Measurements from ENCODE around the gene EFTUD2. TPM values are rescaled to one million over a fixed set of nuclear protein-coding genes. Genes with fewer than 3 reads are reported as not detected.
A peak's percentile ranks its signal among the peaks of the same experiment; 100 is the strongest.

EFTUD2 gene
- total RNA-seq, 1 experiment from 2014 or later, result 162 TPM

GRCh38 chr17:44871556-44871955, 27.7 kb downstream of the EFTUD2 start:
- POLR2A ChIA-PET, result no interaction called here
- Mint-ChIP-seq H3K4me3 (no peak overlapping the region), H3K9me3 (no peaks in the 10 kb centered on the region), H3K27ac (no peak overlapping the region; the same call in 1 of the 2 replicates), H3K27me3 (ENCODE audit: low read depth) (no peaks in the 10 kb centered on the region), H3K4me1 (no peaks in the 10 kb centered on the region), H3K36me3 (peaks cover 65% of the 10 kb centered on the region)
- ATAC-seq (no peak), DNase-seq (ENCODE audit: low spot score) (no peak)
- CTCF ChIA-PET, result no interaction called here
- TF ChIP-seq NR1H2 (CRISPR knock-in tag; IDR thresholded peaks at IDR 0.05) (no peak), ZNF416 (CRISPR knock-in tag; IDR thresholded peaks at IDR 0.05) (no peak), E2F1 (CRISPR knock-in tag; IDR thresholded peaks at IDR 0.05) (no peak), SOX15 (CRISPR knock-in tag; IDR thresholded peaks at IDR 0.05) (no peak), JUN (CRISPR knock-in tag; IDR thresholded peaks at IDR 0.05) (no peak)

GRCh38 chr17:44867841-44868240, 31.4 kb downstream of the EFTUD2 start:
- ChIA-PET CTCF (interaction anchor here (0.7 to 8.0 kb wide), 4 partner anchors 11 to 388 kb away, joined by 3 to 103 read pairs (median 4); no protein-coding TSS in a partner anchor), POLR2A (interaction anchor here (0.8 kb wide), 1 partner anchor 101 kb away, joined by 9 read pairs; no protein-coding TSS in a partner anchor)
- H3K4me1 Mint-ChIP-seq, result no peaks in the 10 kb centered on the region
- no peak for ATAC-seq
- H3K36me3 Mint-ChIP-seq, result peaks cover 68% of the 10 kb centered on the region
- H3K27me3 Mint-ChIP-seq (ENCODE audit: low read depth), result no peaks in the 10 kb centered on the region
- DNase-seq (ENCODE audit: low spot score), result no peak
- no peak overlapping the region for H3K4me3 Mint-ChIP-seq
- no peak overlapping the region for H3K27ac Mint-ChIP-seq
- no peaks in the 10 kb centered on the region for H3K9me3 Mint-ChIP-seq
- TF ChIP-seq ZNF219 (CRISPR knock-in tag; IDR thresholded peaks at IDR 0.05; ENCODE audit: borderline replicate concordance) (no peak), NFYB (CRISPR knock-in tag; conservative IDR thresholded peaks at IDR 0.05; ENCODE audit: low read depth) (no peak), ZBTB21 (CRISPR knock-in tag; IDR thresholded peaks at IDR 0.05; ENCODE audit: borderline replicate concordance) (no peak)

- ATAC-seq, result no peak
- H3K4me1 Mint-ChIP-seq, result no peaks in the 10 kb centered on the region
Observed at GRCh38 chr17:44865931-44866330, 33.3 kb downstream of the EFTUD2 start.

GRCh38 chr17:44865231-44865660, 34.0 kb downstream of the EFTUD2 start:
- ChIA-PET CTCF (interaction anchor here (0.6 to 8.0 kb wide), 7 partner anchors 14 to 284 kb away, joined by 3 to 103 read pairs (median 3); no protein-coding TSS in a partner anchor), POLR2A (no interaction called here)
- TF ChIP-seq CTCF (IDR thresholded peaks at IDR 0.05) (peak; percentile 88), GTF2I (CRISPR knock-in tag; conservative IDR thresholded peaks at IDR 0.05) (no peak)
- ATAC-seq (peak; percentile 87), DNase-seq (ENCODE audit: low spot score) (peak; percentile 70)
- no peak overlapping the region for H3K4me3 Mint-ChIP-seq
- peaks cover 64% of the 10 kb centered on the region for H3K36me3 Mint-ChIP-seq
- H3K27me3 Mint-ChIP-seq (ENCODE audit: low read depth), result no peaks in the 10 kb centered on the region
- no peak overlapping the region for H3K27ac Mint-ChIP-seq
- H3K4me1 Mint-ChIP-seq, result no peaks in the 10 kb centered on the region
- no peaks in the 10 kb centered on the region for H3K9me3 Mint-ChIP-seq

More at GRCh38 chr17:44865931-44866330, 33.3 kb downstream of the EFTUD2 start:
- H3K27ac Mint-ChIP-seq, result no peak overlapping the region
- ChIA-PET CTCF (interaction anchor here (0.8 to 8.0 kb wide), 4 partner anchors 11 to 100 kb away, joined by 3 to 103 read pairs (median 4); no protein-coding TSS in a partner anchor), POLR2A (no interaction called here)
- no peaks in the 10 kb centered on the region for H3K27me3 Mint-ChIP-seq (ENCODE audit: low read depth)
- H3K4me3 Mint-ChIP-seq, result no peak overlapping the region
- H3K9me3 Mint-ChIP-seq, result no peaks in the 10 kb centered on the region
- no peak for DNase-seq (ENCODE audit: low spot score)
- no peak for TF ChIP-seq IRF2 (CRISPR knock-in tag; IDR thresholded peaks at IDR 0.05; ENCODE audit: borderline replicate concordance, low read depth)
- TF ChIP-seq TEAD4 (CRISPR knock-in tag; IDR thresholded peaks at IDR 0.05), result no peak
- no peak for TF ChIP-seq CREB1 (CRISPR knock-in tag; IDR thresholded peaks at IDR 0.05)
- TF ChIP-seq MXD4 (CRISPR knock-in tag; IDR thresholded peaks at IDR 0.05; ENCODE audit: borderline replicate concordance), result no peak
- TF ChIP-seq NR3C1 (CRISPR knock-in tag; conservative IDR thresholded peaks at IDR 0.05; ENCODE audit: low read depth), result no peak
- peaks cover 62% of the 10 kb centered on the region for H3K36me3 Mint-ChIP-seq

GRCh38 chr17:44864831-44865230, 34.4 kb downstream of the EFTUD2 start:
- no peak for TF ChIP-seq JUN (CRISPR knock-in tag; IDR thresholded peaks at IDR 0.05)
- TF ChIP-seq ATF2 (CRISPR knock-in tag; IDR thresholded peaks at IDR 0.05; ENCODE audit: borderline replicate concordance, low read depth), result no peak
- no peak for TF ChIP-seq GABPB1 (CRISPR knock-in tag; IDR thresholded peaks at IDR 0.05)
- TF ChIP-seq ZNF416 (CRISPR knock-in tag; IDR thresholded peaks at IDR 0.05), result no peak
- no peak for TF ChIP-seq EMX1 (CRISPR knock-in tag; IDR thresholded peaks at IDR 0.05)
- no peak for TF ChIP-seq TEAD1 (CRISPR knock-in tag; IDR thresholded peaks at IDR 0.05)
- no peak for TF ChIP-seq MLX (CRISPR knock-in tag; IDR thresholded peaks at IDR 0.05)
- TF ChIP-seq IRF1 (CRISPR knock-in tag; IDR thresholded peaks at IDR 0.05), result no peak
- no peak for TF ChIP-seq RELA (CRISPR knock-in tag; IDR thresholded peaks at IDR 0.05; ENCODE audit: borderline replicate concordance)
- TF ChIP-seq NR3C1 (CRISPR knock-in tag; conservative IDR thresholded peaks at IDR 0.05; ENCODE audit: low read depth), result no peak
- no peak for TF ChIP-seq TEAD4 (CRISPR knock-in tag; IDR thresholded peaks at IDR 0.05)
- DNase-seq (ENCODE audit: low spot score), result no peak
- Mint-ChIP-seq H3K4me3 (no peak overlapping the region), H3K9me3 (no peaks in the 10 kb centered on the region), H3K36me3 (peaks cover 65% of the 10 kb centered on the region), H3K4me1 (no peaks in the 10 kb centered on the region), H3K27me3 (ENCODE audit: low read depth) (no peaks in the 10 kb centered on the region), H3K27ac (no peak overlapping the region)
- ATAC-seq, result no peak
- CTCF ChIA-PET, result interaction anchor here (0.6 to 8.0 kb wide), 7 partner anchors 14 to 284 kb away, joined by 3 to 103 read pairs (median 3); no protein-coding TSS in a partner anchor
- POLR2A ChIA-PET, result no interaction called here

Data from WTC11 (cell line).